Endothelial cell of umbilical vein (primary cell): Measurements from ENCODE around the gene SLC22A23. TPM values are rescaled to one million over a fixed set of nuclear protein-coding genes. Genes with fewer than 3 reads are reported as not detected.
"Not testable (repeated sequence)": the region's sequence is repeated elsewhere in the genome, so short reads cannot be mapped to it uniquely, and the experiment has no call there.

Experiments used
- BruUV-seq: library from RNA; stranded (reverse); fragments of 400-500 nt; replicated peaks from 2 replicates; lab custom pipeline; 2021; lab: Mats Ljungman, UMichigan
- CTCF ChIA-PET: fragments of 300-600, 350-600 bp; sonication (Branson Sonifier 250); formaldehyde crosslinking; loops from one replicate; lab custom pipeline; 2021; ENCODE audit warnings: antibody characterized with exemption, inconsistent platforms; lab: Charles Lee
- POLR2A ChIA-PET: fragments of 300-600, 350-600 bp; sonication (Branson Sonifier 250); formaldehyde crosslinking; loops from one replicate; lab custom pipeline; 2021; ENCODE audit warnings: antibody characterized with exemption, inconsistent platforms; lab: Charles Lee
- DNase-seq: peaks from one replicate; pipeline ENCODE4 v3.0.0-alpha.2; 2011; ENCODE audit warnings: low read depth, low spot score
- FAIRE-seq: peaks from 2 replicates; lab custom pipeline; 2011; peaks lifted over from hg19 to GRCh38; lab: Jason Lieb, UNC
- H2AFZ ChIP-seq: 2 replicates; pipeline ENCODE4 v1.6.0; 2012; ENCODE audit warnings: low read depth, low read length, control low read depth, inconsistent platforms
- H3K27ac ChIP-seq: 2 replicates; pipeline ENCODE4 v1.5.1; 2011; ENCODE audit warnings: low read depth, mild to moderate bottlenecking, control low read depth, low read length, moderate library complexity; ENCODE audit not compliant: insufficient read depth
- H3K27me3 ChIP-seq, 2 experiments: 2 replicates each; pipeline versions ENCODE4 v1.6.0 to v1.6.1; 2011; ENCODE audit warnings: low read length in 2 of 2, mixed read lengths in 1 of 2; ENCODE audit not compliant: control insufficient read depth in 2 of 2, insufficient read depth in 2 of 2
- H3K36me3 ChIP-seq, 2 experiments: 2 replicates in 1 of 2; 3 replicates in 1 of 2; pipeline ENCODE4 v1.5.1; 2011; ENCODE audit warnings: low read length in 2 of 2, mild to moderate bottlenecking in 1 of 2, moderate library complexity in 1 of 2; ENCODE audit not compliant: control insufficient read depth in 2 of 2, insufficient read depth in 2 of 2; ENCODE audit errors: extremely low read depth in 1 of 2
- H3K4me1 ChIP-seq: 3 replicates; pipeline ENCODE4 v1.5.1; 2011; ENCODE audit warnings: mild to moderate bottlenecking, low read length; ENCODE audit not compliant: control insufficient read depth, insufficient read depth; ENCODE audit errors: extremely low read depth
- H3K4me2 ChIP-seq: 2 replicates; pipeline ENCODE4 v1.6.1; 2011; ENCODE audit warnings: low read length, control low read depth, mixed read lengths; ENCODE audit not compliant: insufficient read depth
- H3K4me3 ChIP-seq, 3 experiments: fragments of 200-600 bp in 1 of 3; sonication (generic), shearing (Covaris generic) in 1 of 3; replicated peaks in 1 of 3; 2 replicates each; pipeline ENCODE4 v1.5.1; 2011 to 2016; ENCODE audit warnings: control low read depth in 3 of 3, low read length in 3 of 3, mild to moderate bottlenecking in 2 of 3, inconsistent platforms in 1 of 3, low read depth in 1 of 3, moderate library complexity in 1 of 3; ENCODE audit not compliant: insufficient read depth in 1 of 3
- H3K79me2 ChIP-seq: 2 replicates; pipeline ENCODE4 v1.6.0; 2012; ENCODE audit warnings: low read length, inconsistent platforms; ENCODE audit not compliant: control insufficient read depth, insufficient read depth
- H3K9ac ChIP-seq: replicated peaks from 2 replicates; pipeline ENCODE3; 2011; ENCODE audit warnings: low read length, control low read depth; ENCODE audit not compliant: insufficient read depth; ENCODE audit errors: extremely low read depth
- H3K9me1 ChIP-seq: replicated peaks from 3 replicates; pipeline ENCODE4 v1.6.0; 2011; ENCODE audit warnings: mild to moderate bottlenecking, low read length; ENCODE audit not compliant: control insufficient read depth, insufficient read depth; ENCODE audit errors: extremely low read depth
- H3K9me3 ChIP-seq: replicated peaks from 2 replicates; pipeline ENCODE4 v1.5.1; 2012; ENCODE audit warnings: low read length, inconsistent platforms; ENCODE audit not compliant: control insufficient read depth, insufficient read depth
- H4K20me1 ChIP-seq: replicated peaks from 2 replicates; pipeline ENCODE3; 2011; ENCODE audit warnings: mild to moderate bottlenecking, low read length; ENCODE audit not compliant: control insufficient read depth, insufficient read depth; ENCODE audit errors: extremely low read depth
- EZH2 ChIP-seq: IDR thresholded peaks from 2 replicates; pipeline ENCODE4 v1.6.1; 2012; ENCODE audit warnings: borderline replicate concordance, low read depth, mild to moderate bottlenecking, moderate library complexity, low read length, inconsistent platforms; ENCODE audit not compliant: severe bottlenecking
- FOS ChIP-seq: IDR thresholded peaks from 2 replicates; pipeline ENCODE4 v1.6.1; 2011; ENCODE audit warnings: mild to moderate bottlenecking, low read length, moderate library complexity, borderline replicate concordance; ENCODE audit not compliant: insufficient read depth
- POLR2AphosphoS5 ChIP-seq: IDR thresholded peaks from 2 replicates; pipeline ENCODE4 v1.6.1; 2012; ENCODE audit warnings: low read depth, mild to moderate bottlenecking, control low read depth, low read length, moderate library complexity; ENCODE audit not compliant: insufficient read depth
- dilution Hi-C: fragments of 300-500 bp; cut with MboI; formaldehyde crosslinking; loops from one replicate; pipeline ENCODE4 v1.15.0; 2019; ENCODE audit warnings: low sequenced_read_pairs; ENCODE audit not compliant: extremely low pct_ligation_motif_present
- intact Hi-C: fragments of 100-400 bp; cut with micrococcal nuclease; formaldehyde crosslinking; loops from one replicate; pipeline ENCODE4 v1.10.0; 2022
- polyA plus RNA-seq, 4 experiments: library from polyadenylated mRNA; depleted of rRNA in 3 of 4; stranded (reverse) in 3 of 4; unstranded in 1 of 4; fragments of >200 nt; gene quantifications; 2 replicates each; pipeline versions ENCODE4 v1.2.1 to v1.2.3, GENCODE V29; 2011 to 2012; ENCODE audit warnings: missing spikeins in 1 of 4
- total RNA-seq: library from RNA; stranded (reverse); gene quantifications from 2 replicates; pipeline ENCODE4 v1.2.3, GENCODE V29; 2021
- TF ChIP-seq, protein P1 (sequence below), 2 donors: IDR thresholded peaks; 1 replicate in 1 of 2; 2 replicates in 1 of 2; pipeline ENCODE4 v1.5.1; 2011; ENCODE audit warnings: low read length in 2 of 2, mild to moderate bottlenecking in 2 of 2, moderate library complexity in 2 of 2, control low read depth in 1 of 2, inconsistent platforms in 1 of 2, low read depth in 1 of 2; ENCODE audit not compliant: insufficient read depth in 1 of 2; ENCODE audit errors: extremely low read depth in 1 of 2

The SLC22A23 gene
- total and polyA plus RNA-seq, 2 donors (not counting 3 experiments of a cell fraction or from before 2014, with no cell fraction given): 4.2 to 14.3 TPM

DNA sequence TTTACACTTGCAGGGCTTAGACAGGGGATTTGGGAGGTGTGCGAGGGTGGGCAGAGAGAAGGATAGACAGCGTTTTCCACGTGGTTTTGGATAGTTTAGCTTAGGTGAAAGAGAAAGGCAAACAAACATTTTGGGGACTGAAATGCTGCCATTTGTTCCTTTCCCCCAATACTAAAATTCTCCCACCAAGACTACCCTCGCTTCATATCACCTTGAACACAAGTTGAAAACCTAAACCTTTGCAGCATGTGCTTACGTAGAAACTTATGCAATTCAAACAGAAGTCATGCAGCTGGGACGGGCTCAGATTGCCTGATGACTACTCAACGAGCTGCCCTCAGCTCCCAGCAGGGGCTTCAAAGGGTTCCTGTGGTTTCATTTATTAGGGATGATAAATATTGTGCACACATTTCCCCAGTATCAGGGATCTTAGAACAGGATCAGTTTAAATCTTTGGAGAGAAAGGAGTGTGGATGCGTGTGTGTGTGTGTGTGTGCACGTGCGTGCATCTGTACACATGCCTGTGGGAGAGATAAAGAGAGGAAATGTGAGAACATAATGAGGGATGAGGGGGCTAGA, 77.3 kb downstream of the SLC22A23 start:
- FAIRE-seq (no peak), DNase-seq (no peak)
- BruUV-seq: no TSS peak
- Histone ChIP-seq H3K4me1 (peaks cover 3% of the 10 kb centered on the region), H3K9me3 (no peaks in the 10 kb centered on the region), H3K36me3 (no peaks in the 10 kb centered on the region), H2AFZ (no peak overlapping the region), H3K79me2 (no peaks in the 10 kb centered on the region), H4K20me1 (no peaks in the 10 kb centered on the region), H3K27ac (no peak overlapping the region), H3K4me3 (no peak overlapping the region), H3K9ac (no peak overlapping the region), H3K4me2 (no peak overlapping the region), H3K27me3 (no peaks in the 10 kb centered on the region), H3K9me1 (no peaks in the 10 kb centered on the region)
- TF ChIP-seq FOS (no peak), EZH2 (no peak), POLR2AphosphoS5 (no peak)
- TF ChIP-seq, protein P1, sequence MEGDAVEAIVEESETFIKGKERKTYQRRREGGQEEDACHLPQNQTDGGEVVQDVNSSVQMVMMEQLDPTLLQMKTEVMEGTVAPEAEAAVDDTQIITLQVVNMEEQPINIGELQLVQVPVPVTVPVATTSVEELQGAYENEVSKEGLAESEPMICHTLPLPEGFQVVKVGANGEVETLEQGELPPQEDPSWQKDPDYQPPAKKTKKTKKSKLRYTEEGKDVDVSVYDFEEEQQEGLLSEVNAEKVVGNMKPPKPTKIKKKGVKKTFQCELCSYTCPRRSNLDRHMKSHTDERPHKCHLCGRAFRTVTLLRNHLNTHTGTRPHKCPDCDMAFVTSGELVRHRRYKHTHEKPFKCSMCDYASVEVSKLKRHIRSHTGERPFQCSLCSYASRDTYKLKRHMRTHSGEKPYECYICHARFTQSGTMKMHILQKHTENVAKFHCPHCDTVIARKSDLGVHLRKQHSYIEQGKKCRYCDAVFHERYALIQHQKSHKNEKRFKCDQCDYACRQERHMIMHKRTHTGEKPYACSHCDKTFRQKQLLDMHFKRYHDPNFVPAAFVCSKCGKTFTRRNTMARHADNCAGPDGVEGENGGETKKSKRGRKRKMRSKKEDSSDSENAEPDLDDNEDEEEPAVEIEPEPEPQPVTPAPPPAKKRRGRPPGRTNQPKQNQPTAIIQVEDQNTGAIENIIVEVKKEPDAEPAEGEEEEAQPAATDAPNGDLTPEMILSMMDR (IDR thresholded peaks at IDR 0.05; ENCODE audit: extremely low read depth in 1 of 2, insufficient read depth in 1 of 2, low read depth in 1 of 2, low read length in 2 of 2): no peak
- CTCF ChIA-PET: interaction anchor here (1.0 kb wide), 1 partner anchor 42 kb away, joined by 3 read pairs; no protein-coding TSS in a partner anchor
- intact Hi-C loops: no loop called here
- POLR2A ChIA-PET: no interaction called here
- dilution Hi-C loops: no loop called here

DNA sequence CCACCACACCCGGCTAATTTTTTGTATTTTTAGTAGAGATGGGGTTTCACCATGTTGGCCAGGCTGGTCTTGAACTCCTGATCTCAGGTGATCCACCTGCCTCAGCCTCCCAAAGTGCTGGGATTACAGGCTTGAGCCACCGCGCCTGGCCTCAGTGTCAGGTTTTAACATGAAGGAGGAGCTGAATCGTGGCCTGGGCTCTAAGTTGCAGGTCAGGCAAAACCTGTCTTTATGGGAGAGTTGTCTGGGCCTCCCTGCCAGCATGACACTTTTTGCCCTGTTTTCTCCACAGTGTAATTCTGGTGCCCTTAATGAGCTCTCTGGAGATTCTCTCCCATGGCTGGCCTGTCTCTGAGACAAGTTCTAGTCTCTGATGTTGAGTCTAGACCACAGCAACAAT, 78.0 kb downstream of the SLC22A23 start:
- H2AFZ ChIP-seq, H3K27me3 ChIP-seq, H3K4me1 ChIP-seq, POLR2A ChIA-PET, H3K9me3 ChIP-seq, CTCF ChIA-PET, H3K27ac ChIP-seq, intact Hi-C loops, H3K4me2 ChIP-seq, H3K4me3 ChIP-seq, H3K9me1 ChIP-seq, dilution Hi-C loops, BruUV-seq, H3K36me3 ChIP-seq, H3K9ac ChIP-seq, H3K79me2 ChIP-seq, FAIRE-seq, H4K20me1 ChIP-seq, DNase-seq: not testable (repeated sequence)

DNA sequence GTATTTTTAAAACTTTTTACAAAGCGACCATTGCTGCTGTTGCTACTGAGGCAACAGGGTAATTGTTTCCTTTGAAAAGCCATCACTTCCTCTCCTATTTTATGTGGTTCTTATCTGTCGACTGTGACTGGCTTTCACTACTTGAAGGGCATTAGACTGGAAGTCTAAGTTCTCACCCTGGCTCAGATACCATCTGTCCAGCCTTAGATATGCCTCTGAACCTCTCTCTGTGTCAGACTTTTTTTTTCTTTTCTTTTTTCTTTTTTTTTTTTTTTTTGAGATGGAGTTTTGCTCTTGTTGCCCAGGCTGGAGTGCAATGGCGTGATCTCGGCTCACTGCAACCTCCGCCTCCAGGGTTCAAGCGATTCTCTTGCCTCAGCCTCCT, 78.5 kb downstream of the SLC22A23 start:
- H3K4me2 ChIP-seq, H4K20me1 ChIP-seq, H3K27me3 ChIP-seq, H2AFZ ChIP-seq, BruUV-seq, POLR2A ChIA-PET, FAIRE-seq, H3K9me3 ChIP-seq, H3K9ac ChIP-seq, H3K4me1 ChIP-seq, intact Hi-C loops, CTCF ChIA-PET, dilution Hi-C loops, H3K4me3 ChIP-seq, H3K79me2 ChIP-seq, H3K27ac ChIP-seq, H3K9me1 ChIP-seq, H3K36me3 ChIP-seq: not testable (repeated sequence)
- DNase-seq: peak; percentile 51
